Gastroesophageal sphincter (tissue), 4 donors: ENCODE data around the gene AGBL5. TPM values are rescaled to one million over a fixed set of nuclear protein-coding genes. Genes with fewer than 3 reads are reported as not detected.
A peak's percentile ranks its signal among the peaks of the same experiment; 100 is the strongest.

Experiments
- ATAC-seq: fragments of 150-250 bp; one replicate; pipeline ENCODE4 v1.9.1; 2016; ENCODE audit warnings: mild to moderate bottlenecking, moderate library complexity
- H3K27ac ChIP-seq, 4 donors: fragments of 200-600 bp; sonication (generic) in 3 of 4; 1 replicate in 3 of 4; 2 replicates in 1 of 4; pipeline ENCODE4 v1.5.1; 2016 to 2019
- H3K27me3 ChIP-seq: fragments of 200-600 bp; sonication (generic); one replicate; pipeline ENCODE4 v1.5.1; 2019
- H3K36me3 ChIP-seq, 2 donors: fragments of 200-600 bp; sonication (generic); one replicate each; pipeline ENCODE4 v1.5.1; 2019; ENCODE audit warnings: control low read depth in 1 of 2
- H3K4me1 ChIP-seq, 3 donors: fragments of 200-600 bp; sonication (generic); 1 replicate in 2 of 3; 2 replicates in 1 of 3; pipeline ENCODE4 v1.5.1; 2016 to 2019; ENCODE audit warnings: control low read depth in 2 of 3
- H3K4me3 ChIP-seq, 2 donors: fragments of 200-600 bp; sonication (generic); one replicate each; pipeline ENCODE4 v1.5.1; 2019; ENCODE audit warnings: mild to moderate bottlenecking in 1 of 2, moderate library complexity in 1 of 2
- H3K9me3 ChIP-seq, 3 donors: fragments of 200-600 bp; sonication (generic); one replicate each; pipeline ENCODE4 v1.5.1; 2017 to 2019; ENCODE audit warnings: control low read depth in 2 of 3
- CTCF ChIP-seq, 4 experiments: fragments of 200-600 bp in 2 of 4; fragments of 450-650 bp in 2 of 4; sonication (generic) in 1 of 4; IDR thresholded peaks; one replicate each; pipeline ENCODE4 v1.5.1; 2017 to 2019; ENCODE audit warnings: antibody characterized with exemption in 4 of 4, mild to moderate bottlenecking in 2 of 4, moderate library complexity in 2 of 4
- EP300 ChIP-seq: sonication (generic); formaldehyde crosslinking; IDR thresholded peaks from one replicate; pipeline ENCODE4 v1.6.1; 2017; ENCODE audit warnings: antibody characterized with exemption, mild to moderate bottlenecking
- POLR2A ChIP-seq, 2 donors: fragments of 450-650 bp; IDR thresholded peaks; one replicate each; pipeline ENCODE4 v1.6.1; 2017; ENCODE audit warnings: antibody characterized with exemption in 2 of 2, mild to moderate bottlenecking in 2 of 2, moderate library complexity in 1 of 2
- POLR2AphosphoS5 ChIP-seq: sonication (generic); formaldehyde crosslinking; IDR thresholded peaks from one replicate; pipeline ENCODE4 v1.6.1; 2017; ENCODE audit warnings: antibody characterized with exemption
- WGBS, 2 donors: methylation state at CpG; one replicate each; pipeline ENCODE4 v1.1.5; 2018; ENCODE audit warnings: low coverage in 1 of 2; 5-methylcytosine and 5-hydroxymethylcytosine counted together
- total RNA-seq, 4 donors: library from RNA; depleted of rRNA; stranded (reverse); fragments of >200 nt; gene quantifications; one replicate each; pipeline ENCODE4 v1.1.0, GENCODE V29; 2016

The AGBL5 gene
- total RNA-seq, 4 donors from 2014 or later = 16.2 to 31.7 (median 23.0) TPM

- H3K27ac ChIP-seq = no peak overlapping the region
- no peaks in the 10 kb centered on the region for H3K4me1 ChIP-seq
- no peak for TF ChIP-seq POLR2AphosphoS5
- no peak for TF ChIP-seq CTCF (IDR thresholded peaks at IDR 0.05)
- no peak for TF ChIP-seq EP300
- TF ChIP-seq POLR2A (IDR thresholded peaks at IDR 0.05) = no peak
- H3K27me3 ChIP-seq = no peaks in the 10 kb centered on the region
- peaks cover 0 to 78% of the 10 kb centered on the region in 2 donors for H3K36me3 ChIP-seq
- H3K4me3 ChIP-seq = no peak overlapping the region
- no peaks in the 10 kb centered on the region for H3K9me3 ChIP-seq
- 69 to 80% methylated on average over 2 to 3 of the region's 10 CpGs for WGBS, 2 donors
- ATAC-seq = no peak
Measured at GRCh38 chr2:27058210-27058609, 6.7 kb downstream of the AGBL5 start.

- H3K4me3 ChIP-seq = no peak overlapping the region
- H3K9me3 ChIP-seq = no peaks in the 10 kb centered on the region
- peaks cover 0 to 67% of the 10 kb centered on the region in 2 donors for H3K36me3 ChIP-seq
- TF ChIP-seq EP300 = no peak
- TF ChIP-seq POLR2A (IDR thresholded peaks at IDR 0.05) = no peak
- no peak for TF ChIP-seq CTCF (IDR thresholded peaks at IDR 0.05)
- TF ChIP-seq POLR2AphosphoS5 = no peak
- H3K27ac ChIP-seq = peak overlapping the region in 1 of 4 donors; percentile 0
- H3K4me1 ChIP-seq = peaks cover 0 to 6% (median 0%) of the 10 kb centered on the region in 3 donors
- H3K27me3 ChIP-seq = no peaks in the 10 kb centered on the region
- 50% methylated on average over 3 of the region's 15 CpGs; no CpG with 5 or more reads in 1 of the 2 donors for WGBS, 2 donors
- ATAC-seq = no peak
Measured at GRCh38 chr2:27059141-27059820, 7.8 kb downstream of the AGBL5 start.

- 95% methylated on average over 3 of the region's 3 CpGs; no CpG with 5 or more reads in 1 of the 2 donors for WGBS, 2 donors
- ATAC-seq = no peak
- Histone ChIP-seq H3K4me3 (no peak overlapping the region), H3K27ac (no peak overlapping the region), H3K9me3 (no peaks in the 10 kb centered on the region), H3K4me1 (peaks cover 0 to 6% (median 0%) of the 10 kb centered on the region in 3 donors), H3K27me3 (no peaks in the 10 kb centered on the region), H3K36me3 (peaks cover 0 to 63% of the 10 kb centered on the region in 2 donors)
- TF ChIP-seq CTCF (IDR thresholded peaks at IDR 0.05) (no peak), POLR2AphosphoS5 (no peak), POLR2A (IDR thresholded peaks at IDR 0.05) (no peak), EP300 (no peak)
Measured at GRCh38 chr2:27060323-27060722, 8.9 kb downstream of the AGBL5 start.

DNA sequence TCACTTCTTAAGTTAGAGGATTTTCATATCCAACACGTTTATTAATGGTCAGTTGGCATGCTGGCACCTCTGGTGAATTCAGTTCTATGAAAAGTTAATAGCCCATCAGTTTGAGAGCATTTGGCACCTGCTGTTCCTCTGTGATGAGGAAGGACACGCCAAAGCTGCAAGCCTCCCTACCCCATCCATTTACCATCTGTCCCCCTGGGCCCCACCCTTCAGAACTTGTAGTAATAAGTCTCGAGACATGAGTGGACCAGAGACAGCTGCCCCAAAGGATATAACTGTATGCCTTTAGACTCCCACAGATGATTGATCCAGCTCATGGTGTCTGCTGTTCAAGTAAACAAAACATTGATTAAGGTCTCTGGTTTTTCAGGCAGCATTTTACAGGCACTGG lies 13.7 kb downstream of the AGBL5 start:
- Histone ChIP-seq H3K4me1 (peaks cover 3 to 38% (median 12%) of the 10 kb centered on the region in 3 donors), H3K27ac (no peak overlapping the region), H3K9me3 (no peaks in the 10 kb centered on the region), H3K36me3 (peaks cover 0 to 60% of the 10 kb centered on the region in 2 donors), H3K27me3 (no peaks in the 10 kb centered on the region), H3K4me3 (no peak overlapping the region)
- 57 to 60% methylated on average over 2 of the region's 3 CpGs for WGBS, 2 donors
- ATAC-seq = no peak
- no peak for TF ChIP-seq CTCF (IDR thresholded peaks at IDR 0.05)

GRCh38 chr2:27067385-27067784 lies 15.9 kb downstream of the AGBL5 start:
- Histone ChIP-seq H3K27ac (peak overlapping the region in 1 of 4 donors; percentile 11), H3K4me3 (no peak overlapping the region), H3K27me3 (no peaks in the 10 kb centered on the region), H3K36me3 (peaks cover 0 to 53% of the 10 kb centered on the region in 2 donors), H3K9me3 (no peaks in the 10 kb centered on the region), H3K4me1 (peaks cover 5 to 54% (median 20%) of the 10 kb centered on the region in 3 donors)
- ATAC-seq = no peak
- TF ChIP-seq EP300 (no peak), CTCF (IDR thresholded peaks at IDR 0.05) (no peak), POLR2A (IDR thresholded peaks at IDR 0.05) (no peak), POLR2AphosphoS5 (no peak)
- WGBS, 2 donors = 86 to 92% methylated on average over 1 to 4 of the region's 5 CpGs
